Peyer's patch (tissue), 4 donors: ENCODE results near the gene HAL.

Experiments
- CTCF ChIP-seq, 6 experiments: fragments of 450-650 bp in 4 of 6; fragments of 200-600 bp in 2 of 6; sonication (generic) in 1 of 6; IDR thresholded peaks; one replicate each; pipeline ENCODE4 v1.5.1; 2017 to 2019; ENCODE audit warnings: antibody characterized with exemption in 6 of 6, mild to moderate bottlenecking in 3 of 6, moderate library complexity in 1 of 6
- POLR2A ChIP-seq, 2 donors: fragments of 450-650 bp; IDR thresholded peaks; one replicate each; pipeline ENCODE4 v1.5.1; 2017; ENCODE audit warnings: antibody characterized with exemption in 2 of 2, mild to moderate bottlenecking in 2 of 2, moderate library complexity in 2 of 2

GRCh38 chr12:95966287-95966870 lies 29.8 kb downstream of the HAL start:
- TF ChIP-seq CTCF (IDR thresholded peaks at IDR 0.05): no peak
- no peak for TF ChIP-seq POLR2A (IDR thresholded peaks at IDR 0.05)
